ENCODE data around the gene ART5. TPM values are rescaled to one million over a fixed set of nuclear protein-coding genes. Genes with fewer than 3 reads are reported as not detected.

Gene ART5
- total RNA-seq, 1 experiment from 2014 or later = not detected

Small RNA genes within 50 kb of the gene (small RNA-seq; reads per million reads assigned to genes)
- gene RF00019 = 0 reads per million in 2 experiments

Other genes starting within 250 kb of the ART5 start
- not detected in 2 replicates for gene ART1, start 3.1 kb upstream of the ART5 start, total RNA-seq (2014; rRNA removed; shearing (Covaris generic))
- gene CHRNA10, start 29.4 kb upstream of the ART5 start, total RNA-seq (2014; rRNA removed; shearing (Covaris generic)) = 0.30 and 0.52 TPM in 2 replicates
- 82.8 and 96.9 TPM in 2 replicates for gene NUP98, start 155.6 kb upstream of the ART5 start, total RNA-seq (2014; rRNA removed; shearing (Covaris generic))
- 14.0 and 16.8 TPM in 2 replicates for gene PGAP2, start 166.6 kb upstream of the ART5 start, total RNA-seq (2014; rRNA removed; shearing (Covaris generic))
- gene RHOG, start 199.0 kb upstream of the ART5 start, total RNA-seq (2014; rRNA removed; shearing (Covaris generic)) = 14.5 and 15.4 TPM in 2 replicates
- gene STIM1, start 213.7 kb upstream of the ART5 start, total RNA-seq (2014; rRNA removed; shearing (Covaris generic)) = 11.0 and 11.4 TPM in 2 replicates

Data from NCI-H460 (cell line).